Stimulated activated CD8-positive, alpha-beta memory T cell treated with anti-CD3 and anti-CD28 coated beads, Interleukin-2, amount 100 ng/mL, for 1 hour (primary cell): Measurements from ENCODE around the gene PORCN.
"Not testable (repeated sequence)": the region's sequence is repeated elsewhere in the genome, so short reads cannot be mapped to it uniquely, and the experiment has no call there.

Experiments
- DNase-seq, 2 donors: peaks; one replicate each; pipeline ENCODE4 v3.0.0-alpha.2; 2020; ENCODE audit warnings: low read depth in 2 of 2

Gene PORCN

GRCh38 chrX:48540480-48540879 is 31.7 kb downstream of the PORCN start:
- DNase-seq, result no peak

- no peak for DNase-seq
These were observed 32.5 kb downstream of the PORCN start for GRCh38 chrX:48541140-48541814.

- no peak for DNase-seq
These were observed 40.1 kb downstream of the PORCN start for GRCh38 chrX:48548871-48549270.

- DNase-seq, result not testable (repeated sequence)
These were observed 47.0 kb downstream of the PORCN start for GRCh38 chrX:48555731-48556325.

GRCh38 chrX:48558271-48558670 is 49.5 kb downstream of the PORCN start:
- DNase-seq, result no peak

- no peak for DNase-seq
These were observed 50.8 kb downstream of the PORCN start for GRCh38 chrX:48559636-48560035.

- DNase-seq, result no peak
These were observed 51.3 kb downstream of the PORCN start for GRCh38 chrX:48560056-48560455.

- DNase-seq, result no peak
These were observed 51.9 kb downstream of the PORCN start for GRCh38 chrX:48560681-48561080.

GRCh38 chrX:48569958-48570357 is 61.2 kb downstream of the PORCN start:
- no peak for DNase-seq
